Stimulated activated effector memory CD8-positive, alpha-beta T cell treated with anti-CD3 and anti-CD28 coated beads, Interleukin-12 subunit alpha, Interleukin-12 subunit beta, amount 100 ng/mL, for 72 hours (primary cell): ENCODE results near the gene TFR2.

ENCODE experiments used
- ATAC-seq: fragments of 150-1000 bp; cut with Tn5 transposase; 2 replicates; pipeline ENCODE4 v1.10.0; 2021
- DNase-seq, 2 donors: peaks; one replicate each; pipeline ENCODE4 v3.0.0; 2021 to 2022; ENCODE audit warnings: low spot score in 2 of 2
- H3K27ac Mint-ChIP-seq: one replicate; pipeline ENCODE4 v1.8.0; 2022; ENCODE audit warnings: mild to moderate bottlenecking, mixed read lengths
- H3K36me3 Mint-ChIP-seq: one replicate; pipeline ENCODE4 v1.8.0; 2022; ENCODE audit warnings: mild to moderate bottlenecking, mixed read lengths
- H3K4me1 Mint-ChIP-seq: one replicate; pipeline ENCODE4 v1.8.0; 2022; ENCODE audit warnings: mixed read lengths
- H3K4me3 Mint-ChIP-seq: one replicate; pipeline ENCODE4 v1.8.0; 2022; ENCODE audit warnings: mild to moderate bottlenecking, mixed read lengths
- H3K9me3 Mint-ChIP-seq: one replicate; pipeline ENCODE4 v1.8.0; 2022; ENCODE audit warnings: mixed read lengths

TFR2 gene

GRCh38 chr7:100614308-100614861 lies 27.0 kb downstream of the TFR2 start:
- Mint-ChIP-seq H3K4me3 (peak overlapping the region; percentile 94), H3K4me1 (peaks cover 27% of the 10 kb centered on the region), H3K27ac (peak overlapping the region; percentile 2), H3K36me3 (peaks cover 27% of the 10 kb centered on the region), H3K9me3 (no peaks in the 10 kb centered on the region)
- DNase-seq (no peak), ATAC-seq (no peak)

DNA sequence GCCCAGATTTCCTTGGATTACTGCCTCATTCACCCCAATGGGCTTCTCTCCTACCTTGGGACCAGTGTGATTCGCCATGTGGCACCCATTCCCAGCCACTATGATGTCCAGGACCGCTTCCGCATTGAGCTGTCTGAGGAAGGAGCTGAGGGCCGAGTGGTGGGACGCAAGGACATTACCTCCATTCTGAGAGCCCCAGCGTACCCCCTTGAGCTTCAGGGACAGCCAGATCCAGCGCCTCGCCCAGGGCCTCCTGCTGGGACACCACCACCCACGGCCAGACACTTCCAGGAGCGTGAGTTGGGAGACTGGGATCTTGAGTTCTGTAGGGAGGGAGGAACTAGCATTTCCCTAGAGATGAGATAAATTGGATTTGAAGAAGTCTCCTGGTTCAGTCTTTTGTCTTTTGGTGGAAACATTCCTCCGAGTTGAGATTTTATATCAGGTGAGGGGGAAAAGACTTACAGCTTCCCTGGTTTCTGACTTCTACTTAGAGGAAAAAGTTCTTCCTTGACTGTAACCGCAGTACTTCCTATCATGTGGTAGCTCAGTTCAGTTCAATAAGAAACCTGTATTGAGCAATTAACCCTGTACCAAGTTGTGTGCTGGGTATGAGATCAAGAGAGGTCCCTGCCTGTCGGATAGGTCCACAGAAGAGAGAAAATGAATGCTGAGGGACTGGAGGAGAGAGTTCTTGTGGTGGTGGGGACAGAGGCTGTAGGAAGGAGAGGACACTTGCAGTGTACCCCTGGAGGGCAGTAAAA lies 27.8 kb downstream of the TFR2 start:
- peaks cover 27% of the 10 kb centered on the region for H3K36me3 Mint-ChIP-seq
- peak overlapping the region; percentile 2 for H3K27ac Mint-ChIP-seq
- peaks cover 27% of the 10 kb centered on the region for H3K4me1 Mint-ChIP-seq
- no peak for DNase-seq
- peak overlapping the region; percentile 94 for H3K4me3 Mint-ChIP-seq
- H3K9me3 Mint-ChIP-seq, result no peaks in the 10 kb centered on the region
- ATAC-seq, result no peak

DNA sequence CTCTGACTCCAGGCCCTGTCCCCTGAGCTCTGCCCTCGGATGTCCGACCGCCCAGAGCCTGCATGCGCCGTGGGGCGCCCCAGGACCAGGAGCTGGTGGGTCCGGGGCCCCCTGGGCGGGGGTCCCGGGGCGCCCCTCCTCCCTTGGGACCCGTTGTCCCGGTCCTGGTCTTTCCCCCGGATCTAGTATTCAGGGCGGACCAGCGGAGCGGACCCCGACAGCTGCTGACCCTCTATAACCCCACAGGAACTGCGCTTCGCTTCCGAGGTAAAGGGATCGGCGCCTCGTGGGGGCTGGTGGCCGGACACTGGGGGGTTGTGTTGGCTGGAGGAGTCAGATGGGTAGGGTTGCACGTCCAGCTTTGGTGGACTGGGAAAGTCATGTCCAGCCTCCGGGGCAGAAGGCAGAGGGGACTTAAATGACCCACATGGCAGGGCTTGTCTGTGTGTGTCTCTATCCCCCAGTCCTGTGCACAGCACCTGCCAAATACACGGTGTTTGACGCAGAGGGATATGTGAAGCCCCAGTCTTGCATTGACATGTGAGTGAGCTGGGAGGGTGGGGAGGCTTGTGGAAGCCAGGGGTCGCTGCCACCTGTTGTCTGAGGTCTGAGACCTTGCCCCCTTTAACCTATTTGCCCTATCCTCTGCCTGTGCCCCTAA lies 28.5 kb downstream of the TFR2 start:
- H3K27ac Mint-ChIP-seq, result peak overlapping the region; percentile 98
- ATAC-seq, result peak; percentile 2
- no peak for DNase-seq

GRCh38 chr7:100611983-100612729 lies 29.2 kb downstream of the TFR2 start, which contains the start of gene MOSPD3:
Gene MOSPD3, plus strand, starts transcription at chr7:100612540. Its CDS starts 252 bp downstream, at chr7:100612792.
- Mint-ChIP-seq H3K4me1 (peaks cover 34% of the 10 kb centered on the region), H3K36me3 (peaks cover 27% of the 10 kb centered on the region), H3K27ac (peak within 1 kb of the TSS; percentile 98), H3K9me3 (no peaks in the 10 kb centered on the region), H3K4me3 (peak within 1 kb of the TSS; percentile 94)
- DNase-seq, result peak; percentile 96 to 99
- ATAC-seq, result peak; percentile 95

More for the DNA sequence above, 28.5 kb downstream of the TFR2 start:
- Mint-ChIP-seq H3K4me1 (peaks cover 27% of the 10 kb centered on the region), H3K9me3 (no peaks in the 10 kb centered on the region), H3K4me3 (peak overlapping the region; percentile 94), H3K36me3 (peaks cover 27% of the 10 kb centered on the region)

- H3K9me3 Mint-ChIP-seq, result no peaks in the 10 kb centered on the region
- H3K4me1 Mint-ChIP-seq, result peaks cover 48% of the 10 kb centered on the region
- DNase-seq (no peak), ATAC-seq (no peak)
- no peak overlapping the region for H3K27ac Mint-ChIP-seq
- peak overlapping the region; percentile 94 for H3K4me3 Mint-ChIP-seq
- peaks cover 25% of the 10 kb centered on the region for H3K36me3 Mint-ChIP-seq
Observed at GRCh38 chr7:100609958-100610357, 31.4 kb downstream of the TFR2 start.

DNA sequence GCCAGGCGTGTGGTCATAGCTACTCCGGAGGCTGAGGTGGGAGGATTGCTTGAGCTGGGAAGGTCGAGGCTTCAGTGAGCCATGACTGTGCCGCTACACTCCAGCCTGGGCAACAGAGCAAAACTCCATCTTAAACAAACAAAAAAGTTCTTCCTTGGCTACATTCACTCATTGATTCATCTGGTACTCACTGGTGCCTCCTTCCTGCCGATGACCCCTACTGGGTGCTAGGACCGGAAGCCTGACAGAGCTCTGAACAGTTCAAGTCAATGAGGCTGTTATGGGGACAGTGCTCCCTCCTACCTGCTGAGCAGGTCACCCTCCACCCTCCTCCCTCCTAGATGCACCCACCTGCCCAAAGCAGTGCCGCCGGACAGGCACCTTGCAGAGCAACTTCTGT lies 34.2 kb downstream of the TFR2 start:
- no peak for DNase-seq
- Mint-ChIP-seq H3K4me3 (peak overlapping the region; percentile 4), H3K36me3 (peaks cover 6% of the 10 kb centered on the region), H3K4me1 (peaks cover 37% of the 10 kb centered on the region), H3K9me3 (no peaks in the 10 kb centered on the region), H3K27ac (peak overlapping the region; percentile 12)
- no peak for ATAC-seq

GRCh38 chr7:100606313-100606712 lies 35.0 kb downstream of the TFR2 start:
- peak overlapping the region; percentile 87 for H3K4me3 Mint-ChIP-seq
- H3K9me3 Mint-ChIP-seq, result no peaks in the 10 kb centered on the region
- H3K4me1 Mint-ChIP-seq, result peaks cover 35% of the 10 kb centered on the region
- no peaks in the 10 kb centered on the region for H3K36me3 Mint-ChIP-seq
- H3K27ac Mint-ChIP-seq, result no peak overlapping the region
- ATAC-seq, result no peak
- DNase-seq, result no peak

- no peaks in the 10 kb centered on the region for H3K36me3 Mint-ChIP-seq
- H3K4me3 Mint-ChIP-seq, result peak overlapping the region; percentile 87
- H3K9me3 Mint-ChIP-seq, result no peaks in the 10 kb centered on the region
- peak overlapping the region; percentile 70 for H3K27ac Mint-ChIP-seq
- ATAC-seq (peak; percentile 9), DNase-seq (peak; percentile 25 to 68)
- peaks cover 30% of the 10 kb centered on the region for H3K4me1 Mint-ChIP-seq
Observed at GRCh38 chr7:100604976-100605911, 36.1 kb downstream of the TFR2 start.

GRCh38 chr7:100604028-100604975 lies 37.0 kb downstream of the TFR2 start:
- H3K4me3 Mint-ChIP-seq, result peak overlapping the region; percentile 87
- H3K36me3 Mint-ChIP-seq, result no peaks in the 10 kb centered on the region
- DNase-seq (peak; percentile 78 to 94), ATAC-seq (peak; percentile 80)
- H3K9me3 Mint-ChIP-seq, result no peaks in the 10 kb centered on the region
- peak overlapping the region; percentile 93 for H3K27ac Mint-ChIP-seq
- H3K4me1 Mint-ChIP-seq, result peaks cover 30% of the 10 kb centered on the region

- Mint-ChIP-seq H3K9me3 (no peaks in the 10 kb centered on the region), H3K4me3 (peak overlapping the region; percentile 87), H3K36me3 (no peaks in the 10 kb centered on the region), H3K4me1 (peaks cover 30% of the 10 kb centered on the region), H3K27ac (peak overlapping the region; percentile 93)
- ATAC-seq, result peak; percentile 2
- DNase-seq, result no peak
Observed at GRCh38 chr7:100603726-100604027, 37.7 kb downstream of the TFR2 start.

- no peaks in the 10 kb centered on the region for H3K9me3 Mint-ChIP-seq
- H3K4me1 Mint-ChIP-seq, result peaks cover 36% of the 10 kb centered on the region
- H3K4me3 Mint-ChIP-seq, result peak overlapping the region; percentile 87
- no peak for DNase-seq
- peak overlapping the region; percentile 93 for H3K27ac Mint-ChIP-seq
- H3K36me3 Mint-ChIP-seq, result no peaks in the 10 kb centered on the region
- no peak for ATAC-seq
Observed at GRCh38 chr7:100602889-100603725, 38.2 kb downstream of the TFR2 start.

- ATAC-seq (no peak), DNase-seq (no peak)
- H3K27ac Mint-ChIP-seq, result no peak overlapping the region
- no peaks in the 10 kb centered on the region for H3K9me3 Mint-ChIP-seq
- H3K36me3 Mint-ChIP-seq, result no peaks in the 10 kb centered on the region
- H3K4me3 Mint-ChIP-seq, result no peak overlapping the region
- H3K4me1 Mint-ChIP-seq, result peaks cover 23% of the 10 kb centered on the region
Observed at GRCh38 chr7:100600730-100601038, 40.7 kb downstream of the TFR2 start.
